Lung (tissue), 12 donors: Measurements from ENCODE around the gene FAM120A. TPM values are rescaled to one million over a fixed set of nuclear protein-coding genes. Genes with fewer than 3 reads are reported as not detected.

Source experiments
- ATAC-seq: fragments of 200-7000 bp; cut with Tn5 transposase; one replicate; pipeline ENCODE4 v1.9.1; 2020; ENCODE audit warnings: moderate number of reproducible peaks; ENCODE audit not compliant: insufficient read depth, low FRiP score
- DNase-seq, 3 donors: peaks; one replicate each; pipeline ENCODE4 v3.0.0-alpha.2; 2013 to 2017
- H3K27ac ChIP-seq, 2 donors: one replicate each; pipeline ENCODE4 v1.5.1; 2013; ENCODE audit warnings: mild to moderate bottlenecking in 2 of 2, moderate library complexity in 2 of 2, control low read depth in 1 of 2, inconsistent platforms in 1 of 2, low read depth in 1 of 2, low read length in 1 of 2
- H3K27me3 ChIP-seq, 3 donors: one replicate each; pipeline ENCODE4 v1.5.1; 2013; ENCODE audit warnings: low read length in 2 of 3; ENCODE audit not compliant: control insufficient read depth in 3 of 3, insufficient read depth in 3 of 3
- H3K36me3 ChIP-seq, 4 donors: one replicate each; pipeline ENCODE4 v1.5.1; 2013; ENCODE audit warnings: low read length in 4 of 4, mild to moderate bottlenecking in 1 of 4, moderate library complexity in 1 of 4; ENCODE audit not compliant: control insufficient read depth in 4 of 4, insufficient read depth in 4 of 4
- H3K4me1 ChIP-seq, 5 donors: one replicate each; pipeline ENCODE4 v1.5.1; 2013; ENCODE audit warnings: low read length in 5 of 5, mild to moderate bottlenecking in 2 of 5, moderate library complexity in 1 of 5; ENCODE audit not compliant: control insufficient read depth in 5 of 5, insufficient read depth in 5 of 5
- H3K4me3 ChIP-seq: one replicate; pipeline ENCODE4 v1.5.1; 2013; ENCODE audit warnings: mild to moderate bottlenecking, control low read depth, moderate library complexity
- H3K9ac ChIP-seq, 2 donors: one replicate each; pipeline ENCODE4 v1.5.1; 2013; ENCODE audit warnings: low read length in 2 of 2, control low read depth in 1 of 2; ENCODE audit not compliant: insufficient read depth in 1 of 2
- H3K9me3 ChIP-seq, 4 donors: one replicate each; pipeline ENCODE4 v1.5.1; 2013; ENCODE audit warnings: low read length in 3 of 4, mild to moderate bottlenecking in 1 of 4, moderate library complexity in 1 of 4; ENCODE audit not compliant: control insufficient read depth in 4 of 4, insufficient read depth in 3 of 4
- CTCF ChIP-seq: IDR thresholded peaks from 2 replicates; pipeline ENCODE4 v1.5.1; 2012; ENCODE audit warnings: mild to moderate bottlenecking; ENCODE audit errors: control extremely low read depth, extremely low read depth
- WGBS, 2 donors: extraction: QIAGEN DNeasy Blood & Tissue Kit; methylation state at CpG; one replicate each; pipeline ENCODE4 v1.1.7; 2013; 5-methylcytosine and 5-hydroxymethylcytosine counted together
- polyA plus RNA-seq, 2 donors: library from polyadenylated mRNA; stranded (reverse); fragments of 200-250 nt; gene quantifications; one replicate each; pipeline ENCODE4 v1.2.1, GENCODE V29; 2013
- total RNA-seq, 2 donors: library from RNA; depleted of rRNA in 1 of 2; stranded (reverse); fragments of >200 nt in 1 of 2; gene quantifications; one replicate each; pipeline ENCODE4 v1.2.1, GENCODE V29; 2014 to 2021
- donor health status: control.
- donor health status: control.
- donor health status: Bipolar disorder and iron deficiency.
- donor health status: healthy.
- donor health status: DM: yes; HTN: yes; CAD: no.

Gene FAM120A
- total and polyA plus RNA-seq, 4 donors: 44.9 to 134 (median 91.2) TPM

- 94 to 96% methylated on average over 8 of the region's 8 CpGs for WGBS, 2 donors
Observed at GRCh38 chr9:93440896-93441580, 10.4 kb upstream of the FAM120A start.

GRCh38 chr9:93446073-93446472 is 5.4 kb upstream of the FAM120A start:
- ATAC-seq: no peak
- no peak overlapping the region for H3K4me3 ChIP-seq
- no peaks in the 10 kb centered on the region for H3K27me3 ChIP-seq
- DNase-seq: no peak
- H3K36me3 ChIP-seq: peaks cover 10 to 21% (median 17%) of the 10 kb centered on the region in 4 donors
- H3K9ac ChIP-seq: no peak overlapping the region
- no peaks in the 10 kb centered on the region for H3K9me3 ChIP-seq
- peaks cover 0 to 10% (median 5%) of the 10 kb centered on the region in 5 donors for H3K4me1 ChIP-seq
- TF ChIP-seq CTCF: no peak
- no peak overlapping the region for H3K27ac ChIP-seq
- WGBS, 2 donors: 75 to 80% methylated on average over 3 of the region's 3 CpGs

More at GRCh38 chr9:93440896-93441580, 10.4 kb upstream of the FAM120A start:
- Histone ChIP-seq H3K27ac (no peak overlapping the region), H3K36me3 (peaks cover 0 to 2% (median 0%) of the 10 kb centered on the region in 4 donors), H3K4me1 (no peaks in the 10 kb centered on the region), H3K27me3 (no peaks in the 10 kb centered on the region), H3K4me3 (no peak overlapping the region), H3K9ac (no peak overlapping the region), H3K9me3 (no peaks in the 10 kb centered on the region)
- DNase-seq (no peak), ATAC-seq (no peak)
- no peak for TF ChIP-seq CTCF

GRCh38 chr9:93447655-93448054 is 3.8 kb upstream of the FAM120A start:
- Histone ChIP-seq H3K9me3 (no peaks in the 10 kb centered on the region), H3K4me3 (no peak overlapping the region), H3K4me1 (peaks cover 0 to 10% (median 5%) of the 10 kb centered on the region in 5 donors), H3K36me3 (peaks cover 10 to 26% (median 17%) of the 10 kb centered on the region in 4 donors), H3K27me3 (no peaks in the 10 kb centered on the region), H3K27ac (no peak overlapping the region), H3K9ac (no peak overlapping the region)
- DNase-seq: no peak
- 96 to 97% methylated on average over 4 of the region's 4 CpGs for whole genome bisulfite sequencing, 2 donors
- TF ChIP-seq CTCF: no peak
- ATAC-seq: no peak
